Measurements from ENCODE around the gene PGAP1.
"Not testable (repeated sequence)": the region's sequence is repeated elsewhere in the genome, so short reads cannot be mapped to it uniquely, and the experiment has no call there.

Gene PGAP1

DNA sequence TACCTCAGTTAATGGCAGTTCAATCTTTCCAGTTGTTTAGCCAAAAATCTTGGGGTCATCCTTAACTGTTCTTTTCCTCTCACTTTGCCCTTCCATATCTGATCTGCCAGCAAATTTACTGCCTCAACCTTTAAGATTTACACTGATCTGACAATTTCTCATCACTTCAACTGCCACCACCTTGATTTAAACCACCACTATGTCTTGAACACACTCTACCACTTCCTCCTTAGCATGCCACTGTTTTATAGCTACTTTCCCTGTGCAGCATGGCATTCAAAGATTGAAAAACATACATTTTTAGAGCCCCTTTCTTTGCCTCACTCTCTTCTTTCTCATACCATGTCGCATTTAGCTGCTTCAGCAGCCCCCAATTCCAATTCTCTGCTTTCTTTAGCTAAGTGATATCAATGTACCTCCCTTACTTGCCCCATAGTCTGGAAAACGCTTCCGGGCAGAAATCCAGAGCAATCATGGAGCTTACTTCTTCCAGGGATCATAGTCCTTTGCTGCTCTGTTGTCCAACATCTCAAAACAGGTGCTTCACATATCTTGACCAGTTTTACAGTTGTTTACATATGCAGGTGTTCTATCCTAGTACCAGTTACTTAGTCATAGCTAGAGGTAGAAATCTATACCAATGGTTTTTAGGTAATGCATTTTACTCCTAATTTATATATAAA is 10.9 kb downstream of the PGAP1 start:
- TF ChIP-seq, protein P1, sequence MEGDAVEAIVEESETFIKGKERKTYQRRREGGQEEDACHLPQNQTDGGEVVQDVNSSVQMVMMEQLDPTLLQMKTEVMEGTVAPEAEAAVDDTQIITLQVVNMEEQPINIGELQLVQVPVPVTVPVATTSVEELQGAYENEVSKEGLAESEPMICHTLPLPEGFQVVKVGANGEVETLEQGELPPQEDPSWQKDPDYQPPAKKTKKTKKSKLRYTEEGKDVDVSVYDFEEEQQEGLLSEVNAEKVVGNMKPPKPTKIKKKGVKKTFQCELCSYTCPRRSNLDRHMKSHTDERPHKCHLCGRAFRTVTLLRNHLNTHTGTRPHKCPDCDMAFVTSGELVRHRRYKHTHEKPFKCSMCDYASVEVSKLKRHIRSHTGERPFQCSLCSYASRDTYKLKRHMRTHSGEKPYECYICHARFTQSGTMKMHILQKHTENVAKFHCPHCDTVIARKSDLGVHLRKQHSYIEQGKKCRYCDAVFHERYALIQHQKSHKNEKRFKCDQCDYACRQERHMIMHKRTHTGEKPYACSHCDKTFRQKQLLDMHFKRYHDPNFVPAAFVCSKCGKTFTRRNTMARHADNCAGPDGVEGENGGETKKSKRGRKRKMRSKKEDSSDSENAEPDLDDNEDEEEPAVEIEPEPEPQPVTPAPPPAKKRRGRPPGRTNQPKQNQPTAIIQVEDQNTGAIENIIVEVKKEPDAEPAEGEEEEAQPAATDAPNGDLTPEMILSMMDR (conservative IDR thresholded peaks at IDR 0.05) = no peak
- H3K27ac ChIP-seq = no peak overlapping the region

GRCh38 chr2:196914867-196915460 is 11.5 kb downstream of the PGAP1 start:
- TF ChIP-seq, protein P1 (conservative IDR thresholded peaks at IDR 0.05) = no peak
- no peak overlapping the region for H3K27ac ChIP-seq

GRCh38 chr2:196913691-196914090 is 12.8 kb downstream of the PGAP1 start:
- TF ChIP-seq, protein P1 (conservative IDR thresholded peaks at IDR 0.05) = no peak
- H3K27ac ChIP-seq = no peak overlapping the region

GRCh38 chr2:196905365-196905764 is 21.1 kb downstream of the PGAP1 start:
- H3K27ac ChIP-seq = not testable (repeated sequence)

DNA sequence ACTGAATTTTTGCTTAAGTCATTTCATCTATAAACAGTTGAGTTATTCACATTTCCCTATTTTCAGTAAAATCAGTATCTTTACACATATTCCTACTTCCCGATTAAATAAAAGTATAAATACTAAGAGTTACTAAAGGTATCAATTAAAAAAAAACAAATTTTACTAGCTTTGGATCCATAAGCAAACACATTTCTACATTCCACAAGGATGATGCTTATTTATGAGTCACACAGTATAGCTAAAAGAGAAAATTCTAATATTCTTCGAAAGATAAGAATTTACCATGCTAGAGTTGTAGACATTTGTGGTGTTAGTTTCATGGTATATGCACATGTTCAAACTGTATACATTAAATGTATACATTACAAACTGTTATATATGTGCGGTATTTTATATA is 23.7 kb downstream of the PGAP1 start:
- no peak overlapping the region for H3K27ac ChIP-seq
- TF ChIP-seq, protein P1 (conservative IDR thresholded peaks at IDR 0.05) = no peak

DNA sequence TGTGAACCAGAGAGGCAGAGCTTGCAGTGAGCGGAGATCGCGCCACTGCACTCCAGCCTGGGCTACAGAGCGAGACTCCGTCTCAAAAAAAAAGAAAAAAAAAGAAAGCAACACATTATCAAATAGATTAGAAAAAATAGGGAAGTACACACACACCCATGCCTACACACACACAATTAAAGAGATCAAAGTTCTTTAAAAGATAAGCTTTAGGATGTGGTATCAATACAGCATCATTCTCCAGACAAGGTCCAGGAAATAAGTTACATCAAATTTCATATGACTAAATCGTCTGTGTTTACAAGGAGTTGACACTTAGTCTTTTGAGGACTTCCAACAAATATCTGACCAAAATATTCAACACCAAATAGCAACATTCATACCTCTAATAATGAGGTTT is 25.7 kb downstream of the PGAP1 start:
- H3K27ac ChIP-seq = no peak overlapping the region
- TF ChIP-seq, protein P1 (conservative IDR thresholded peaks at IDR 0.05) = no peak

- H3K27ac ChIP-seq = no peak overlapping the region
- TF ChIP-seq, protein P1 (conservative IDR thresholded peaks at IDR 0.05) = no peak
Measured at GRCh38 chr2:196899976-196900375, 26.5 kb downstream of the PGAP1 start.

DNA sequence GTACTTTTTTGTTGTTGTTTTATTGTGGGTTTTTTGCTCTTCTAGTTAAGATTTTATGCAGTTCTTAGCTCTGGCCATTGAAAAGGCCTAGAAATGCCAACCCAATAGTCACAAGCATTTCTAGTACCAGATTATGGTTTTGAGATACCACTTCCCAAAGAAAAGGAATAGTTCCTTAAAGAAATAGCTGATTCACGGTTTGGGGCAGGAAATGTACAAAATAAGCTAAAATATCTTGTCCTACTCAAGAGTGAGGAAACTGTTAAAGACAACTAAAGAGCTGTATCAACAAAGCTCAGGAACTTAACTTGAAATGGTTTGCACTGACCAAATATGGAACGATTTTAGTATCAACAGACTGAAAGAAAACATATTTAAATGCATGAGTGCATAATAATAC is 35.4 kb downstream of the PGAP1 start:
- TF ChIP-seq, protein P1 (conservative IDR thresholded peaks at IDR 0.05) = no peak
- no peak overlapping the region for H3K27ac ChIP-seq
